RWPE1 (cell line): ENCODE data around the gene PSMG3.

Experiments
- CTCF ChIA-PET: fragments of 350-600 bp; sonication (Branson Sonifier 250); formaldehyde crosslinking; extraction: SDS; loops from one replicate; lab custom pipeline; 2021; lab: Yijun Ruan, JAX
- POLR2A ChIA-PET: fragments of 400-600 bp; formaldehyde crosslinking; extraction: SDS; loops from one replicate; lab custom pipeline; 2020; ENCODE audit warnings: antibody characterized with exemption; ENCODE audit not compliant: low non-redundant PET; lab: Yijun Ruan, JAX
- DNase-seq: peaks from one replicate; pipeline ENCODE4 v3.0.0; 2012; ENCODE audit warnings: low spot score
- H3K27ac ChIP-seq: fragments of 450-650 bp; 2 replicates; pipeline ENCODE4 v1.5.1; 2017
- CTCF ChIP-seq: fragments of 450-650 bp; conservative IDR thresholded peaks from 2 replicates; pipeline ENCODE4 v1.5.1; 2017; ENCODE audit warnings: low read depth, mild to moderate bottlenecking

PSMG3 gene

DNA sequence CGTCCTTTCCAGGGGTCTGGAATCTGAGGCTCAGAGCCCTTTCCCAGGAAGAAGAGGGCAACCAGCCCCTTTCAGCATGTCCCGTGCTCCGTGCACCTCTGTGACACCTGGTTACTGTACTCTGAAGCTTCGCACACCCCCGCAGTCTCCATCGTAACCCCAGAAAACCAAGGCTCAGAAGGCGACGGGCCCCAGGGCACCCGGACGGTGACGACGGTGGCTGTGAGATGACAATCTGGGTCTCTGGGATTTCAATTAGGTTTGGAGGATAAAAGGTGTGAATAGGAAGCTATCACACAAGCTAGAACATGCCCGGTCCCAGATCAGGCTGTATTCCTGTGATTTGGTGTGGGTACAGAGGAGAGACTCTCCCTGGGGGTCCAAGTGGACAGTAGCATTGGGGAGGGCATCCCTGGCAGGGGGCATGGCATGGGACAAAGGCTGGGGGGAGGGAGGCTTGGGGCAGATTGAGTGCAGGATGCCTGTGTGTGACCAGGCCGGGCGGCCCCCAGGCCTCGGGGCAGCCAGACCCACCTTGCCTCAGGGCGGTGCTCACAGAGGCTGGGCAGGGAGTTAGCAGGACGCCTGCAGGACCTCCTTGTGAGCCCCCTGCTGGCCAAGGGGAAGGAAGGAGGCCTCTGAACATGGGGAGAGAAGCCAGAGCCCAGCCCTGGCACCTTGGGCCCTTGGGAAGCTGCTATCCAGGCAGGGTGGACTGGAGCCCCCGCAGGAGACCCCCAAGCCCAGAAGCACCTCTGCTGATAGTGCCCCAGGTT lies 23.4 kb upstream of the PSMG3 start:
- ChIA-PET CTCF (interaction anchor here (0.7 kb wide), 1 partner anchor 838 kb away, joined by 3 read pairs; no protein-coding TSS in a partner anchor), POLR2A (no interaction called here)
- H3K27ac ChIP-seq = no peak overlapping the region
- no peak for DNase-seq
- TF ChIP-seq CTCF = no peak; the same call in 1 of the 2 replicates

- TF ChIP-seq CTCF = no peak
- no peak for DNase-seq
- no peak overlapping the region for H3K27ac ChIP-seq
- CTCF ChIA-PET = interaction anchor here (0.7 kb wide), 1 partner anchor 839 kb away, joined by 3 read pairs; no protein-coding TSS in a partner anchor
- POLR2A ChIA-PET = no interaction called here
Observed at GRCh38 chr7:1592299-1592871, 22.6 kb upstream of the PSMG3 start.

- no peak for DNase-seq
- ChIA-PET CTCF (no interaction called here), POLR2A (no interaction called here)
- no peak overlapping the region for H3K27ac ChIP-seq
- no peak for TF ChIP-seq CTCF
Observed at GRCh38 chr7:1591876-1592275, 22.0 kb upstream of the PSMG3 start.

DNA sequence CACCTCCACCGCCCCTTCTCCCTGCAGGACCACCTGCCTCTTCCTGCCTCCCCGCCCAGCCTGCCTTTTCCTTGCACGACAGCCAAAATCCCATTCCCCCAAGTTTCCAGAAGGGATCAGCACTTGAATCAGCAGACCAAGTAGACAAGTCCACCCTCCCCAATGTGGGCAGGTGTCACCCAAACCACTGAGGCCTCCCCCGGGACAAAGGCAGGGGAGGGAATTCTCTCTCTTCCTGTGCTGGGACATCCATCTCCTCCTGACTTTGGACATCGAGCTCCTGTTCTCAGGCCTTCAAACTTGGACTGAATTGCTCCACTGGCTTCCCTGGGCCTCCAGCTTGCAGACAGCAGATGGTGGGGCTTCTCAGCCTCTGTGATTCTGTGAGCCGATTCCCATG lies 21.6 kb upstream of the PSMG3 start:
- DNase-seq = no peak
- ChIA-PET CTCF (no interaction called here), POLR2A (no interaction called here)
- H3K27ac ChIP-seq = no peak overlapping the region
- TF ChIP-seq CTCF = no peak

- H3K27ac ChIP-seq = no peak overlapping the region
- no peak for DNase-seq
- CTCF ChIA-PET = no interaction called here
- TF ChIP-seq CTCF = no peak
- POLR2A ChIA-PET = no interaction called here
Observed at GRCh38 chr7:1590887-1591286, 21.1 kb upstream of the PSMG3 start.

- CTCF ChIA-PET = no interaction called here
- H3K27ac ChIP-seq = no peak overlapping the region
- no peak for TF ChIP-seq CTCF
- POLR2A ChIA-PET = no interaction called here
- no peak for DNase-seq
Observed at GRCh38 chr7:1590476-1590875, 20.6 kb upstream of the PSMG3 start.
